ENCODE results near the gene TTC3.
"Not testable (repeated sequence)": the region's sequence is repeated elsewhere in the genome, so short reads cannot be mapped to it uniquely, and the experiment has no call there.

Gene TTC3, protein sequence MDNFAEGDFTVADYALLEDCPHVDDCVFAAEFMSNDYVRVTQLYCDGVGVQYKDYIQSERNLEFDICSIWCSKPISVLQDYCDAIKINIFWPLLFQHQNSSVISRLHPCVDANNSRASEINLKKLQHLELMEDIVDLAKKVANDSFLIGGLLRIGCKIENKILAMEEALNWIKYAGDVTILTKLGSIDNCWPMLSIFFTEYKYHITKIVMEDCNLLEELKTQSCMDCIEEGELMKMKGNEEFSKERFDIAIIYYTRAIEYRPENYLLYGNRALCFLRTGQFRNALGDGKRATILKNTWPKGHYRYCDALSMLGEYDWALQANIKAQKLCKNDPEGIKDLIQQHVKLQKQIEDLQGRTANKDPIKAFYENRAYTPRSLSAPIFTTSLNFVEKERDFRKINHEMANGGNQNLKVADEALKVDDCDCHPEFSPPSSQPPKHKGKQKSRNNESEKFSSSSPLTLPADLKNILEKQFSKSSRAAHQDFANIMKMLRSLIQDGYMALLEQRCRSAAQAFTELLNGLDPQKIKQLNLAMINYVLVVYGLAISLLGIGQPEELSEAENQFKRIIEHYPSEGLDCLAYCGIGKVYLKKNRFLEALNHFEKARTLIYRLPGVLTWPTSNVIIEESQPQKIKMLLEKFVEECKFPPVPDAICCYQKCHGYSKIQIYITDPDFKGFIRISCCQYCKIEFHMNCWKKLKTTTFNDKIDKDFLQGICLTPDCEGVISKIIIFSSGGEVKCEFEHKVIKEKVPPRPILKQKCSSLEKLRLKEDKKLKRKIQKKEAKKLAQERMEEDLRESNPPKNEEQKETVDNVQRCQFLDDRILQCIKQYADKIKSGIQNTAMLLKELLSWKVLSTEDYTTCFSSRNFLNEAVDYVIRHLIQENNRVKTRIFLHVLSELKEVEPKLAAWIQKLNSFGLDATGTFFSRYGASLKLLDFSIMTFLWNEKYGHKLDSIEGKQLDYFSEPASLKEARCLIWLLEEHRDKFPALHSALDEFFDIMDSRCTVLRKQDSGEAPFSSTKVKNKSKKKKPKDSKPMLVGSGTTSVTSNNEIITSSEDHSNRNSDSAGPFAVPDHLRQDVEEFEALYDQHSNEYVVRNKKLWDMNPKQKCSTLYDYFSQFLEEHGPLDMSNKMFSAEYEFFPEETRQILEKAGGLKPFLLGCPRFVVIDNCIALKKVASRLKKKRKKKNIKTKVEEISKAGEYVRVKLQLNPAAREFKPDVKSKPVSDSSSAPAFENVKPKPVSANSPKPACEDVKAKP (N-terminal part only)

DNA sequence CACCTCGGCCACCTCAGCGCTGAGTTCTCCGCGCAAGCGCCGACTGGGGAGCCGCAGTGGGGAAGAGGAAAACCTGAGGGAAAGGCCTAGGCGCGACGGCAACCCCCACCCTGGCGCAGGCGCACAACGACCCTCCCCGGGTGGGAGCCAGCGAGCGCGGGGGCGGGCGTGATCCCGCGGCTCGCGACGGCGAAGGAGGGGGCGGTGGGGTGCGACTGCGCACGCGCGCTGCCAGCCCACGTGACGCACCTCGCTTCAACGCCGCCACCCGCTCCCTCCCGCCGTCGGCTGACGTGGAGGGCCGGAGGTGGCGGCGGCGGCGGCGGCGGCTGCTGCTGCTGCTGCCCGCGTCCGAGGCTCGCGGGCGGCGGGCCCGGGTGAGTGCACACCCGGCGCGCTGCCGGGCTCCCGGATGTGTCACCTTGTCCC lies at the start of gene TTC3, which contains the start of gene PIGP:
Gene TTC3 (plus strand): TSS at position 267 of the 429 bp plus-strand sequence. CDS start 14,004 bp downstream, outside the sequence.
Gene PIGP (minus strand): TSS at position 84 of the 429 bp plus-strand sequence. CDS start 556 bp downstream, outside the sequence.
- peak; percentile 77 for DNase-seq

DNA sequence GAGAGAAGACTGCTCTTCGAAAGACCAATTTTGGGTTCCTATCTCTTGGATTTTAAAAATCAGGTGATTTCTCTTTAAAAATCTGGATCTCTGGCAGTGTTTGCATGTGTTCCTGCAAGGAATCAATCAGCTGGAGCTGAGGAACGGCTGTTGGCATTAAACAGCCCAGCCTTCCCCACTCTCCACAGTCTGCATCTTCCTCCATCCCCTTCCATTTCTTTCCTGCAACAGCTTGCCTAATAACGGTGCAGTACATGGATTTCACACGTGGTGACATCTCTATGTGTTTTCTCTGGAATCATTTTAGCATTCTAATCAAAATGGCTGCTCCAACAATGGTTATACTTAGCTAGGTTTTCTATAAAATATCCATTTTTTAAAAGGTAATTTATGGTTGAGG lies 46.6 kb upstream of the TTC3 start:
- DNase-seq: no peak

DNA sequence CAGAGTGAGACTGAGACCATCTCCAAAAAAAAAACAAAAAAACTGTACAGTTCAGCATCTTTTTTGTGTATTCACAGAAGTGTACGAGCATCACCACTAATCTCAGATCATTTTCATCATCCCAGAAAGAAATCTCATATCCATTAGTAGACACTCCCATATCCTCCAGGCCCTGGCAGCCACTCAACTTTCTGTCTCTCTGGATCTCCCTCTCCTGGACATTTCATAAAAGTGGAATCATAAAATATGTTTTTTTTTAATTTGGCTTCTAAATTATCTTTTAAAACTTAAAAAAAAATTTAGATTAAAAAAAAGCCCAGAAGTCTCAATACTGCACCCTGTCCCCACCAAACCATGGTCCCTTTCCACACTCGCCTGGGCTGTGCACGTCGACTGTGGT lies 44.5 kb upstream of the TTC3 start:
- no peak for DNase-seq

DNA sequence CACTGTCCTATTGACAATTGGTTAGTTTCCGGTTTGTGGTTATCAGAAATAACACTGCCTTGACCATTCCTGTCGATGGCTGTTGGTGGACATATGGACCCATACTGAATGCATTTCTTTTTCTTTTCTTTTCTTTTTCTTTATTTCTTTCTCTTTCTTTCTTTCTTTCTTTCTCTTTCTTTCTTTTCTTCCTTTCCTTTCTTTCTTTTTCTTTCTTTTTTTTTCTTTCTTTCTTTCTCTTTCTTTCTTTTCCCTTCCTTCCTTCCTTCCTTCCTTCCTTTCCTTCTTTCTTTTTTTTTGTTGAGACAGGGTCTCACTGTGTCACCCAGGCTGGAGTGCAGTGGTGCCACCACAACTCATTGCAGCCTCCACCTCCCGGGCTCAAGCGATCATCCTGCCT lies 42.2 kb upstream of the TTC3 start:
- DNase-seq: no peak

DNA sequence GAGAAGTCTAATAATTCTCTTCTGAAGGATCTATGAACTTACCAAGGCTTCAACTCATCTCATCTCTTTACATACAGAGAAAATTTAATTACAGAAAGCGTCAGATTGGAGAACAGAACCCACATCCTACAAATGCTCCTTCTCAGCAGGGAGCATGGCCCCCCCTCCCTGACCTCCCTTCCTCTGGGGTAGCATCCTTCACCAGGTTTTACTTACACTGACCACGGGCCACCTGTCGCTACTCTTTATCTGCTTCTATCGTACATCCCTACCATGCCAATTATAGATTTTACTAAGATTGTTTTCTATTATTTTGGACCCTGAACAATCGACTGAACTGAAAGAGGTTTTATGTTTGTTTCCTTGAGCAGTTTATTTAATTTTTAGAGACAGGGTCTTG lies 40.8 kb upstream of the TTC3 start:
- no peak for DNase-seq

DNA sequence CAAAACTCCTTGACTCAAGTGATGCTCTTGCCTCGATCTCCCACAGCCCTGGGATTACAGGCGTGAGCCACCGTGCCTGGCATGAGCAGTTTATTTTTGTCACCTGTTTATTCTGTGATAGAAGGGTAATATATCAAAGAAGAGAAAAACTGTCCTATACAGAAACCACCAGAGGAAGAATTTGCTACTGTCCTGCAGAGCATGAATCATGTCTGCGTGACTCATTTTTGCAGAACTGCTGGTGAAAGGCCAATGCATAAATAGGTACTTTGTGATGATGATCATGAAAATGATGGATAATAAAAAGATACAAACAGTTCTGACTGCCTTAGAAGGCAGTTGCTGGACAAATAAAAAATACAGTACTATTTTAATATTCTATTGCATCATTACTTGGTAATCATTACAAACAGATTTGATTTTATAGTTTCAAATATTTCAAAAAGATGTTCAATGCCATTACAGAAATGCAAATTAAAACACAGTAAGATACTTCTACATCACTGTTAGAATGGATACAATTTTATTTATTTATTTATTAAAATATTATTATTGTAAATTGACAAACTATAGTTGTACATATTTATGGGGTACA lies 40.1 kb upstream of the TTC3 start:
- no peak for DNase-seq

DNA sequence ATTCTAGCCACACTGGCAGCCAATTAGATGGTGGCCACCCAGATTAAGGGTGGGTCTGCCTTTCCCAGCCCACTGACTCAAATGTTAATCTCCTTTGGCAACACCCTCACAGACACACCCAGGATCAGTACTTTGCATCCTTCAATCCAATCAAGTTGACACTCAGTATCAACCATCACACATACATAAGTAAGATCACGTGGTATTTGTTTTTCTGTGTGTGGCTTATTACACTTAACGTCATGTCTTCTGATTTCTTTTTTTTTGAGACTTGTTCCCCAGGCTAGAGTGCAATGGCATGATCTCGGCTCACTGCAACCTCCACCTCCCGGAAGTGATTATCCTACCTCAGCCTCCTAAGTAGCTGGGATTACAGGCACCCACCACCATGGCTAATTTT lies 38.7 kb upstream of the TTC3 start:
- not testable (repeated sequence) for DNase-seq

DNA sequence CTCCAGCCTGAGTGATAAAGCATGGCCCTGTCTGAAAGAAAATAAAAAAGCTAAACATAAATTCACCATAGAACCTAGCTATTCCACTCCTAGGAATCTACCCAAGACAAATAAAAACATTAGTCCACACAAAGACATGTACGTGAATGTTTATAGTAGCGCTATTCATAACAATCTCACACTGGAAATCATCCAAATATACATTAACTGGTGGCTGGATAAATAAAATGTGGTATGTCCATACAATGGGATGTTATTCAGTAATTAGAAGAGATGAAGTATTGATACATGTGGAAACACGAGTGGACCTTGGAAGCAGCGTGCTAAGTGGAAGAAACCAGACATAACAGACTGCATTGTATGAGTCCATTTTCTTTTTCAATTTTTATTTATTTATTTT lies 36.9 kb upstream of the TTC3 start:
- DNase-seq: no peak

DNA sequence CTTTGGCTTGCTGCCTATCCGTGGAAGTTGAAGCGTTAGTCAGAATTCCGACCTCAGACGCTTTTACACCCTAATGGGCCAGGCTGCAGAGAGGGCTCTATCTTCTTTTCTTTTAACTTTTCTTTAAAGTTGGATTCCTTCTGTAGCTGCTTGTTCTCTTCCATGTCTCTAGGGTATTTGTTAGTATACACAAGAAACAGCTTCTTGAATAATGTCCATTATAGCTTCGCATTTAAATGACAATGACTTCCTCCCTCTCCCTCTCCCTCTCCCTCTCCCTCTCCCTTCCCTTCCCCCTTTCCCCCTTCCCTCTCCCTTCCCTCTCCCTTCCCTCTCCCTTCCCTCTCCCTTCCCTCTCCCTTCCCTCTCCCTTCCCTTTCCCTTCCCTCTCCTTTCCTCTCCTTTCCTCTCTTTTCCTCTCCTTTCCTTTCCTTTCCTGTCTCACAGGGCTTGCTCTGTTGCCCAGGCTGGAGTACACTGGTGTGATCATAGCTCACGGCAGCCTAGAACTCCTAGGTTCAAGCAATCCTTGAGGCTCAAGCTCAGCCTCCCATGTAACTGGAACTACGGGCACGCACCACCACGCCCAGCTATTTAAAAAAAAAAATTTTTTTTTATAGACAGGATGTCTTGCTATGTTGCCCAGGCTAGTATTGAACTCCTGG lies 33.5 kb upstream of the TTC3 start:
- DNase-seq: no peak

DNA sequence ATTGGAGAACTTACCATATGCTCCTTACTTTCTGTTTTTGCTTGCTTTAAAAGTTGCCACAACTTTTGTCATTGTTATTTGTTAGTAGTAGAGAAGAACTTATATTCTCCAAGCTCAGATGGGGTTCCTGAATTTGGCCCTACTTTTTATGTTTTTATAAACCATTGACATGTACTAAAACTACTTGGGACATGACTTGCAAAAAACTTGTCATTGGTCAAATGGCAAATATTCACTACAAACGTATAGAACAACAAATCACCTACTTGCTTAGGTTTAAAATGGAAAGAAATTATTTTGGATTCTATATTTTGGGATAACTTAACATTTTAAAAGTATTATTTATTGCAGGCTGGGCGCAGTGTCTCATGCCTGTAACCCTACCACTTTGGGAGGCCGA lies 32.8 kb upstream of the TTC3 start:
- DNase-seq: no peak

DNA sequence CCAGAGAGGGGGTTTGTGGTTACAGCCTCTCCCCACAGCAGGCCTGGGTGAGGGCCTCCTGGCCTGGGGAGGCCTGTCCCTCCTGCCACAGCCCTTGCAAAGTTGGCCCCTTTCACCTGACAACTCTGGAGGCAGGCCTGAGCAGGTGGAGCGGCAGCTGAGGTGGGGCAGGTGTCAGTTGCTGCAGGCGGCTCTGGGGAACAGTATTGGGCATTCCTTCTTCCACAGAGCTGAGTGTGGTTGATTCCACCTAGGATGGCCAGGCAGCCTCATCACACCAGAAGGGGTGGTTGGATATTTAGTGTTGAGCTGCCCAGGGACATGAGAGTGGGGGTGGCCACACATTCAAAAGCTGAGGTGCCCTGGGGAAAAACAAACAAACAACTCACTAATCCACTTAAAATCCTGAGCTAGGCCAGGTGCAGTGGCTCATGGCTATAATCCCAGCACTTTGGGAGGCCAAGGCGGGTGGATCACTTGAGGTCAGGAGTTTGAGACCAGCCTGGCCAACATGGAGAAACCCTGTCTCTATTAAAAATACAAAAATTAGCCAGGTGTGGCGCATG lies 31.3 kb upstream of the TTC3 start:
- no peak for DNase-seq

DNA sequence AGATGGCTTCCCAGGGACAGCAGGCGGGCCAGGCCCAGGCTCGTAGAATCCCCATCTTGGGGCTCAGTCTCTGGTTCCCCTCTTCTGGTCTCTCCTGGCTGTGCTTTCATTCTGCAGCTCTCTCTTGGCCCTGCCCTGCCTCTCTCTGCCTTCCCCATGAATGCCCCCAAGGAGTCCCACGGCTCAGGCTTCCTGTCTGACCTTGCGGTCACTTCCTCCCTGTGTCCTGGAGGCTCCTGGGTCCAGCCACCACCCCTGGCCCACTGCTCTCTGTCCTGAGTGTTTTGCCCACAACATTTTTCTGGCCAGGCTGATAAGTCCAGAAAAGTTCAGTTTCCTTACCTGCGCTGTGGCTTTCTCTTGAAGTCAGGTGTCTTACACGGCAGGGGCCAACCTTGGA lies 29.2 kb upstream of the TTC3 start:
- DNase-seq: no peak

DNA sequence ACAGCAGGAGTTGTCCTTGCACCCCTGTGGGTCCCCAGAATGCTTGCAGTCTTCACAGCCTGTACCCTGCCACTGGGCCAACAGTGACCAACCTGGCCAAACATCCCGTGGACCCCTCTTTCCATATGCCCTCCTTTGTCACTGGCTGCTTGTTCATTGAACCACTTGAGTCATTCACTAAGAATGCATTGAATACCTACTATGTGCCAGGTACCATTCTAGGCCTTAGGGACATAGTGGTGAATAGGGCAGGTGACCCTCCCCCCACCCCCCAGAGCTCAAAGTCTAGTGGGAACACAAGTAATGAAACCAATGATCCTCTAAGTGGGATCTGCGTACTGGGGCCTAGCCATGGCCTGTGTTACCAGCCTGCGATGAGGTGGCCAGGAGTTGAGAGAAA lies 28.4 kb upstream of the TTC3 start:
- DNase-seq: no peak

DNA sequence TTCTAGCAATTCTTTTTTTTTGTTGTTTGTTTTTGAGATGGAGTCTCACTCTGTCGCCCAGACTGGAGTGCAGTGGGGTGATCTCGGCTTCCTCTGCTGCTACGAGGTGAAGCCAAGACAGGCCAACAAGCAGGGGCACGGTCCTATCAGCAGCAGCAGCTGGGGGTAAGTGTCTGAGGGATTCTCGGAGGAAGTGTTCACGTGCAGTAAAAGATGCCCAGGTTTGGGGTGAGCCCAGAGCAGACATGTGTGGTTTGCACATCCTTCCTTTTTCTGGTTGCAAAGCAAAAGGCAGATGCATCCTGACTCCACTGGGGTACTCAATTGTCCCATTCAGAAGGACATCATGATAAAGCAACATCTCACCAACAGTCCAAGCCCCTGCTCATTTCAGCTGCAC lies 27.9 kb upstream of the TTC3 start:
- DNase-seq: no peak

DNA sequence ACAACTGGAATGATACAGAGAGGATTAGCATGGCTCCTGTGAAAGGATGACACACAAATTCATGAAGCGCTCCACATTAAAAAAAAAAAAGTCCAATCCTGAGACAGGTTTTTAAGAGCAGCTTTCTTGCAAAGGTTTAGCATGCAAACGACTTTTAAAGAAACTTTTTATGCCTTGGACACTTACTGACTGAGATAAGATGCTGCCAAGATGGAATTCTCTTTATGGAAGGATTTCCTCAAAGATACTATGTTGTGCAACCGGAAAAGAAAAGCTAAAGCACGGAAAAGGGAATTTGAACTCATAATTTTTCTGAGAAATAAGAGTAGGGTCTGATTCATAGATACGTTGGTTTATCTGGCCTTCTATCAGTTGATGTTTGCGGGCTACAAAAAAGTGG lies 27.5 kb upstream of the TTC3 start:
- no peak for DNase-seq

DNA sequence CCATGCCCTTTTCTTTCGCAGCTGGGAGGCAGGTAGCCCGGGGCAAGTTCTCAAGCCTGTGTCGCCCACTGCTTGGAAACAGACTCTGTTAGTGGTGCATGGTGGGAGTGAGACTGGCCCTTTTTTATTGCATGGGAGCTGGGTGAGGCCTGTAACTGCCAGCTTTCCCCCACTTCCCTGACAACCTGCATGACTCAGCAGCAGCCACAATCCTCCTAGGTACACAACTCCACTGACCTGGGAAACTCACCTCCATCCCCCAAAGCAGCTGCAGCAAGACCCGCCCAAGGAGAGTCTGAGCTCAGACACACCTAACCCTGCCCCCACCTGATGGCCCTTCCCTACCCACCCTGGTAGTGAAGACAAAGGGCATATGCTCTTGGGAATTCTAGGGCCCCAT lies 26.0 kb upstream of the TTC3 start:
- no peak for DNase-seq

DNA sequence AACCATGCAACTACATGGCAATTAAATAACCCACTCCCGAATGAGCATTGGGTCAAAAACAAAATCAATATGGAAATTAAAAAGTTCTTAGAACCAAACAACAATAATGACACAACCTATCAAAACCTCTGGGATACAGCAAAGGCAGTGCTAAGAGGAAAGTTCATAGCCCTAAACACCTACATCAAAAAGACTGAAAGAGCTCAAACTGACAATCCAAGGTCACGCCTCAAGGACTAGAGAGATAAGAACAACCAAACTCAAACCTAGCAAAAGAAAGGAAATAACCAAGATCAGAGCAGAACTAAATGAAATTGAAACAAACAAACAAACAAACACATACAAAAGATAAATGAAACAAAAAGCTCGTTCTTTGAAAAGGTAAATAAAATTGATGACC lies 23.3 kb upstream of the TTC3 start:
- DNase-seq: not testable (repeated sequence)

DNA sequence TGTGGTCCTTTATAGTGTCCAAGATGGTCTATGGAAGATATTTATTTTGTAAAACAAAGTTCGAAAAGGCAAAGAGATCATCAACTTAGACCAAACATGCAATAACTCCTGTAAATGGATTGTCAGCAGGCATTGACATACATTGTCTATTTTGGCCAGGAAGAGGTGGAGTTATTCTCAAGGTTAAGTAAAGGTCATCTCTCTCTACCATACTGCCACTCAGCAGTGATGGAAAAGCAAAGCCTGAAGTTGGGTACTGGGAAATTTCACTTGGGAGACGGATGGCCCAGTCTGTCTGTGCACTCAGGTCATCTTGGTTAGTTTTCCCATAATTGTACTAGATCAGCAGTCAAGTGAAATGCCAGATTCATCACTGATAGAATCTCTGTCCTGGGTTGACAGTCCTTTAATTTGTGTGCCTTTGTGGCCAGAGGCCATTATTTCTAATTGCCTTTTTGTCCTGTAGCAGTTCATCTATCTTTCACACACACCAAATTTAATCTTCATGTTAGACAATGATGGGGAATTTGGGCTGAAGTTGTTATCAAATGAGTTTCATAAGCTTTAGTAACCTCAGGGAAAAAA lies 17.7 kb upstream of the TTC3 start:
- DNase-seq: no peak

DNA sequence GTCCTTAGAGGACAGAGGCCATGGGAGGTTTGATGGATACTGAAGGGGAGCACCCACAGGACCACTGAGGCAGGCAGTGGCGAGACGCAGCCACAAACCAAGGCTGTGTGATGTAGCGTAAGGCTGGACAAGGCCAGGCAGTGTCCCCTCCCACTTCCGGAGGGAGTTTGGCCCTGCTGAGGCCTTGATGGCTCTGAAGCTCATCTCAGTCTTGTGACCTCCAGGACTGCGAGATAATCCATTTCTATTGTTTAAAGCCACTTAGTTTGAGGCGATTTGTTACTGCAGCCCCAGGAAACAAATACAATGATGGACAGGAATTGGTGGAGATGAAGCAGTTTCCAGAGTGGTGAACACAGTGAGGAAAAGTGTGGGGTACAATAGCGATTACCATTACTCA lies 15.4 kb upstream of the TTC3 start:
- no peak for DNase-seq

DNA sequence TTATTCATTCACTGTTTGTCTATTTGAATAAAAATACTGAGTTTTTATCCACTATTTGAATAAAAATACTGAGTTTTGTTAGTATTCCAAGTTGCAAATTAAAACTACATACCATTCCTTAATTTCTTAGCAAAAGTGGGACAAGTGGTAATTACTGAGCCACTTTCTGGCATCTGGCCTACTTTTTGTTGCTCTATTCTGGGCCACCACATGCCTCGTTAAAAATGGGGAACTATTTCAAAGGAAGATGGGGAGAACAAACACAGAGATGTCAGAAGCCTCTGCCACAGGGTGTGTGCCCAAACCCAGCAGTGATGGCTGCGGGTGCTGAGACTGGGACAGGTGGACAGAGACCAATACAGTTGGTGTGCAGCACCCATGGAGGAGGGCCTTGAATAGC lies 14.8 kb upstream of the TTC3 start:
- DNase-seq: no peak

DNA sequence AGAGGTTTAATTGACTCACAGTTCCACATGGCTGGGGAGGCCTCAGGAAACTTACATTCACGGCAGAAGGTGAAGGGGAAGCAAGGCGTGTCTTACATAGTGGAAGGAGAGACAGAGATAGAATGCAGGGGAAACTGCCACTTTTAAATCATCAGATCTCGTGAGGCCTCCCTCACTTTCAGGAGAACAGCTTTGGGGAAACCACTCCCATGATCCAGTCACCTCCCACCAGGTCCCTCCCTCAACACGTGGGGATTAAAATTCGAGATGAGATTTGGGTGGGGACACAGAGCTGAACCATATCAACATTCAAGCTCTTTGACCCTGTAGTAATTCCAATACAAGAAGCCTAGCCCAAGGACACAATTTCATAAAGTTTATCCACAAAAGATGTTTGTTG lies 13.9 kb upstream of the TTC3 start:
- no peak for DNase-seq

All from NCI-H524 treated with DMSO at 0.1 percent for 48 hours (cell line).